CD4-positive, alpha-beta memory T cell (primary cell): ENCODE measurements around the gene DRC7. TPM values are rescaled to one million over a fixed set of nuclear protein-coding genes. Genes with fewer than 3 reads are reported as not detected.
A peak's percentile ranks its signal among the peaks of the same experiment; 100 is the strongest.

Experiments
- CTCF ChIA-PET: fragments of 350-600 bp; sonication (Branson Sonifier 250); formaldehyde crosslinking; loops from one replicate; lab custom pipeline; 2021; ENCODE audit warnings: inconsistent platforms; ENCODE audit not compliant: partially characterized antibody; lab: Charles Lee
- POLR2A ChIA-PET: fragments of 350-600 bp; sonication (Branson Sonifier 250); formaldehyde crosslinking; loops from one replicate; lab custom pipeline; 2021; ENCODE audit not compliant: partially characterized antibody; lab: Charles Lee
- DNase-seq, 5 donors: peaks; one replicate each; pipeline versions ENCODE4 v3.0.0 to v3.0.0-alpha.2; 2020 to 2022; ENCODE audit warnings: mixed read lengths in 1 of 5
- H3K27ac ChIP-seq: one replicate; pipeline ENCODE4 v1.7.0; 2013; ENCODE audit warnings: low read depth, low read length
- H3K27me3 ChIP-seq: 2 replicates; pipeline ENCODE4 v1.7.0; 2013; ENCODE audit warnings: mild to moderate bottlenecking, low read length, moderate library complexity; ENCODE audit not compliant: insufficient read depth
- H3K36me3 ChIP-seq: 2 replicates; pipeline ENCODE4 v1.7.0; 2013; ENCODE audit warnings: mild to moderate bottlenecking, low read length, moderate library complexity; ENCODE audit not compliant: insufficient read depth
- H3K4me1 ChIP-seq: 2 replicates; pipeline ENCODE4 v1.7.0; 2013; ENCODE audit warnings: mild to moderate bottlenecking, low read length, moderate library complexity; ENCODE audit not compliant: insufficient read depth
- H3K4me3 ChIP-seq, 2 donors: one replicate each; pipeline ENCODE4 v1.7.0; 2013; ENCODE audit warnings: low read length in 2 of 2, mild to moderate bottlenecking in 1 of 2
- H3K9me3 ChIP-seq, 2 donors: one replicate each; pipeline ENCODE4 v1.7.0; 2013; ENCODE audit warnings: low read length in 2 of 2, control low read depth in 1 of 2; ENCODE audit not compliant: control insufficient read depth in 1 of 2
- H3K27ac Mint-ChIP-seq, 7 donors: one replicate each; pipeline ENCODE4 v1.8.0; 2020 to 2021; ENCODE audit warnings: mixed read lengths in 7 of 7, mild to moderate bottlenecking in 6 of 7, inconsistent platforms in 3 of 7, moderate library complexity in 3 of 7
- H3K27me3 Mint-ChIP-seq, 2 donors: one replicate each; pipeline ENCODE4 v1.8.0; 2020 to 2021; ENCODE audit warnings: mixed read lengths in 2 of 2
- H3K36me3 Mint-ChIP-seq, 2 donors: one replicate each; pipeline ENCODE4 v1.8.0; 2020 to 2021; ENCODE audit warnings: mixed read lengths in 2 of 2, inconsistent platforms in 1 of 2, mild to moderate bottlenecking in 1 of 2
- H3K4me1 Mint-ChIP-seq, 4 donors: one replicate each; pipeline ENCODE4 v1.8.0; 2020 to 2021; ENCODE audit warnings: mixed read lengths in 4 of 4, mild to moderate bottlenecking in 1 of 4
- H3K4me3 Mint-ChIP-seq, 8 donors: one replicate each; pipeline ENCODE4 v1.8.0; 2020 to 2021; ENCODE audit warnings: mixed read lengths in 8 of 8, mild to moderate bottlenecking in 7 of 8, moderate library complexity in 6 of 8, inconsistent platforms in 3 of 8
- H3K9me3 Mint-ChIP-seq, 8 donors: one replicate each; pipeline ENCODE4 v1.8.0; 2020 to 2021; ENCODE audit warnings: mixed read lengths in 8 of 8, mild to moderate bottlenecking in 5 of 8, inconsistent platforms in 3 of 8, moderate library complexity in 1 of 8
- intact Hi-C: fragments of 100-400 bp; cut with micrococcal nuclease; formaldehyde crosslinking; loops from one replicate; pipeline ENCODE4 v1.15.1; 2023
- polyA plus RNA-seq, 2 donors: library from polyadenylated mRNA; unstranded; fragments of 300-500 nt; fragmentation: Illumina TruSeq; gene quantifications; one replicate each; pipeline ENCODE4 v1.2.3, GENCODE V29; 2021
- total RNA-seq, 2 experiments: library from RNA; stranded (reverse); gene quantifications; one replicate each; pipeline ENCODE4 v1.2.3, GENCODE V29; 2021

The DRC7 gene
- total and polyA plus RNA-seq, 4 experiments from 2014 or later, result not detected

DNA sequence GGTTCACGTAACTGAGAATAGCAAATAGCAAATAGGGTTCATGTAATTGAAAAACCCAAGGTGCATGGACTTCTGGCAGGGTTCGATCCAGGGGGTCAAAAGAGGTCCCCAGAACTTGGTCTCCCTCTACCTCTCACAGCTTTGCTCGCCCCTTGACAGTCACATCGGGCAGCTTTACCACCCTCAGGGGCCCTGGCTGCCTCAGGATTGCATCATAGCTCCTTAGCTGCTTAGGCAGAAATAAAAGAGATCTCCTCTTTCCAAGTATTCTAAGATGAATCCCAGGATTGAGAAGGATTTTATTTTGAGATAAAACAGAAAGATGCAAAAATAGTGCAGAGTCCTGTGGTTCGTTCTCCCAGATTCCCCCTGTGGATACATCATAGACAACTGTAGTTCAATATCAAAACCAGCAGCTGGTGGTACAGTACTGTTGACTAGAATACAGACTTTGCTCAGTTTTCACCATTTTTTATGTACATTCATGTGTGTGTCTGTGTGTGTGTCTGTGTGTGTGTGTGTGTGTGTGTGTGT is 13.7 kb upstream of the DRC7 start:
- Histone ChIP-seq H3K9me3 (no peaks in the 10 kb centered on the region), H3K4me3 (no peak overlapping the region), H3K36me3 (no peaks in the 10 kb centered on the region), H3K27me3 (no peaks in the 10 kb centered on the region), H3K4me1 (no peaks in the 10 kb centered on the region), H3K27ac (no peak overlapping the region)
- Mint-ChIP-seq H3K4me3 (no peak overlapping the region), H3K27me3 (peaks cover 0 to 3% of the 10 kb centered on the region in 2 donors), H3K9me3 (no peaks in the 10 kb centered on the region), H3K4me1 (no peaks in the 10 kb centered on the region), H3K27ac (no peak overlapping the region), H3K36me3 (no peaks in the 10 kb centered on the region)
- CTCF ChIA-PET, result no interaction called here
- intact Hi-C loops, result no loop called here
- DNase-seq, result no peak
- POLR2A ChIA-PET, result no interaction called here

DNA sequence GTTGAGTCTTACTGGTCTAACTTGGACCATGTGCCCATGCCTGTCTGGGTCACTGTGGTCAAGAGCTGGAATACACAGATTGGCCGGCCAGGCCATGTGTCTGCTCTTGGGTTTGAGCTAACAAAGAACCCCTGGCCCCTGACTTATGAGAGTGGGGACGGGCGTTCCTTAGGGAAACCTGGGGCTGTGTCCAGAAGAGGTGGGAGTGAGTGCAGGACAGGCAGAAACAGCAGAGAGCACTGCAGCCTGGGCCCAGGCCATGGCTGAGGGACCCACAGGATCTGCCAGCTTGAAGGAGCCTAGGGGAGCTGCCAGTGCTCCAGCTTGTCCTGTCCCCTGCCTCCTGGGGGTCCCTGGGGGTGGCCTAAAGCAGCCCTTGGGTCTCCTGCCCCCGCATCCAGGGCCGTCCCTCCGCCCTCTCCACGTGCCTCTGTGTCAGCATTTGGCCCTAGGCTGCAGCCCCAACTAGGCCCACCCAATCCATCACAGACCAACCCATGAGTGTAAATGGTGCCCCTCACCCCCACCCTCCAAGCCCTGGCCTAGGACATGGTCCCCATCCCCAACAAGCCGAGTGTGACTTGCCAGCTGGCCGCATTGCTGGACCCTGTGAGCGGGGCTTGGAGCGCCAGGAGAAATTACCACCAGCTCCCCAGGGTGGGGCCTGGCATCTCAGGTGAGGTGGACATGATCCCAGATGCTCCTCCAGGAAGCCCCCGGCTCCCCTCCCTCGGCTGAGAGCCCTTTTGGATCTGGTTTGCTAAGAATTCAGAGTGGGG is 12.5 kb upstream of the DRC7 start:
- intact Hi-C loops, result no loop called here
- CTCF ChIA-PET, result no interaction called here
- no peak overlapping the region for H3K4me3 ChIP-seq
- Mint-ChIP-seq H3K4me1 (no peaks in the 10 kb centered on the region), H3K36me3 (no peaks in the 10 kb centered on the region), H3K27me3 (peaks cover 0 to 3% of the 10 kb centered on the region in 2 donors), H3K27ac (no peak overlapping the region), H3K9me3 (no peaks in the 10 kb centered on the region), H3K4me3 (no peak overlapping the region)
- H3K4me1 ChIP-seq, result no peaks in the 10 kb centered on the region
- H3K27me3 ChIP-seq, result no peaks in the 10 kb centered on the region
- no peaks in the 10 kb centered on the region for H3K36me3 ChIP-seq
- no peaks in the 10 kb centered on the region for H3K9me3 ChIP-seq
- no peak overlapping the region for H3K27ac ChIP-seq
- no peak for DNase-seq
- POLR2A ChIA-PET, result no interaction called here

DNA sequence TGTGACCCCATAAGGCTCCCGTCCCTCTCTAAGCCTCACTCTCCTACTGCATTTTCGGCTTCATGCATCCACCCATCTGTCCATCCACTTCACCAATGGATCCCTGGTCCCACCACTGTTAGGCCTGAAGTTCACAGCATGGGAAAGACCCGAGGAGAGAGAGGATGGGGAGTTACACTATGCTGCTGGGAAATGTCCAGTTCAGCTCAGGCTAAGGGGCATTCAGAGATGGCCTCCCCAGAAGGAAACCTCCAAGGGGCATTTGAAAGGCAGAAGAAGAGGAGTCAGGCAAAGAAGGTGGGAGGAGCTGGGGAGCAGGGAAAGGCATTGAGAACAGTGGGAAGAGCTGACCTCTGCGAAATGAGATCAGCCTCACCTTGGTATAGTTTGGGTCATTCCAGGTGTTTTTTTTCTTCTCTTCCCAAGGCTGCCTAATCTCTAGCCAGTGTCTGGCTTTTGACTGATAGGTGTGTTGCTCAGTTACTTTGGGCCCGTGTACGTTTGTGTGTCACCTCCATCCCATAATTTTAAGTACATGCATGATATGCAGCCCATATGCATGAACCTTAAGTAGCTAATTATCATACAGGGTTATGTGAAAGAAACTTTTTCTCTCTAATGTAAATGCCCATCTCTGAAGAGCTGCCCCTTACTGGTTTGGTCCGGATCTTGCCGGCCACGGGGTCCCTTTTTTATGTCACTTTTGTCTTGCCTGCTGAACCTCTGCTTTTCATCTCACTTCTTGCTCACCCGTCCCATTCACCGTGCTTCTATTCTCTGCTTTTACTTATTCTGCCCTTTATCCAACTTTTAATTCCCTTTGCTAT is 11.6 kb upstream of the DRC7 start:
- POLR2A ChIA-PET, result no interaction called here
- CTCF ChIA-PET, result no interaction called here

DNA sequence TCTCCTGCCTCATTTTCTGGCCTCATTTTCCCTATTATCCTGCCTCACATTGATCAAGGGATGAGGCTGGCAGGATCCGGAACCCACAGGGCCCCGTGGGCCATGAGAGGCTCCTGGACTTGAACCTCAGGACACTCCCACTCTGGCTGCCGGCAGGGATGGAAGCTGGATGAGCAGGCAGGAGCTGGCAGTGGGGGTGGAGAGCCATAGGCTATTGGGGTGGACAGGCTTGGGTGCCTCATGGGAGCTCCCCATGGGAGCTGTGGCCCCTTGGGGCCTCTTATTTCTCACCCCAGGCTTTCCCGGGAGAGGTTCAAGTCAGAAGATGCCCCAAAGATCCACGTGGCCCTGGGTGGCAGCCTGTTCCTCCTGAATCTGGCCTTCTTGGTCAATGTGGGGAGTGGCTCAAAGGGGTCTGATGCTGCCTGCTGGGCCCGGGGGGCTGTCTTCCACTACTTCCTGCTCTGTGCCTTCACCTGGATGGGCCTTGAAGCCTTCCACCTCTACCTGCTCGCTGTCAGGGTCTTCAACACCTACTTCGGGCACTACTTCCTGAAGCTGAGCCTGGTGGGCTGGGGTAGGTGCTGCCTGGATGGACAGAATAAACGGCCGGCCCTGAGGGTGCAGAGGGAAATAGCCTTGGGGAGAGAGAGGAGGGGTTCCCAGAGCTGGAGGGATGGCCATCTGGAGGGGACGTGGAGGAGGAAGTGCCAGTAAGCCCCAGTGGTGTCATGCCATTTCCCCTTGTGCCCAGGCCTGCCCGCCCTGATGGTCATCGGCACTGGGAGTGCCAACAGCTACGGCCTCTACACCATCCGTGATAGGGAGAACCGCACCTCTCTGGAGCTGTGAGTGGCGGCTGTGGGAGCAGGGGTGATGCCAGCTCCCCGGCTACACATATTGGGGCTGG is 10.7 kb upstream of the DRC7 start:
- Mint-ChIP-seq H3K9me3 (no peaks in the 10 kb centered on the region), H3K27me3 (peaks cover 2 to 3% of the 10 kb centered on the region in 2 donors), H3K4me3 (no peak overlapping the region), H3K4me1 (peaks cover 0 to 7% (median 0%) of the 10 kb centered on the region in 4 donors), H3K27ac (no peak overlapping the region), H3K36me3 (no peaks in the 10 kb centered on the region)
- POLR2A ChIA-PET, result no interaction called here
- Histone ChIP-seq H3K4me3 (no peak overlapping the region), H3K27me3 (no peaks in the 10 kb centered on the region), H3K36me3 (no peaks in the 10 kb centered on the region), H3K27ac (no peak overlapping the region), H3K9me3 (no peaks in the 10 kb centered on the region), H3K4me1 (no peaks in the 10 kb centered on the region)
- intact Hi-C loops, result no loop called here
- DNase-seq, result no peak
- CTCF ChIA-PET, result no interaction called here

More for the DNA sequence above, 11.6 kb upstream of the DRC7 start:
- H3K4me1 ChIP-seq, result no peaks in the 10 kb centered on the region
- Mint-ChIP-seq H3K9me3 (no peaks in the 10 kb centered on the region), H3K4me3 (no peak overlapping the region), H3K27me3 (peaks cover 0 to 3% of the 10 kb centered on the region in 2 donors), H3K4me1 (peaks cover 0 to 4% (median 0%) of the 10 kb centered on the region in 4 donors), H3K27ac (peak overlapping the region in 1 of 7 donors; percentile 0), H3K36me3 (no peaks in the 10 kb centered on the region)
- no peaks in the 10 kb centered on the region for H3K27me3 ChIP-seq
- H3K9me3 ChIP-seq, result no peaks in the 10 kb centered on the region
- H3K27ac ChIP-seq, result no peak overlapping the region
- intact Hi-C loops, result no loop called here
- no peaks in the 10 kb centered on the region for H3K36me3 ChIP-seq
- no peak for DNase-seq
- H3K4me3 ChIP-seq, result no peak overlapping the region

DNA sequence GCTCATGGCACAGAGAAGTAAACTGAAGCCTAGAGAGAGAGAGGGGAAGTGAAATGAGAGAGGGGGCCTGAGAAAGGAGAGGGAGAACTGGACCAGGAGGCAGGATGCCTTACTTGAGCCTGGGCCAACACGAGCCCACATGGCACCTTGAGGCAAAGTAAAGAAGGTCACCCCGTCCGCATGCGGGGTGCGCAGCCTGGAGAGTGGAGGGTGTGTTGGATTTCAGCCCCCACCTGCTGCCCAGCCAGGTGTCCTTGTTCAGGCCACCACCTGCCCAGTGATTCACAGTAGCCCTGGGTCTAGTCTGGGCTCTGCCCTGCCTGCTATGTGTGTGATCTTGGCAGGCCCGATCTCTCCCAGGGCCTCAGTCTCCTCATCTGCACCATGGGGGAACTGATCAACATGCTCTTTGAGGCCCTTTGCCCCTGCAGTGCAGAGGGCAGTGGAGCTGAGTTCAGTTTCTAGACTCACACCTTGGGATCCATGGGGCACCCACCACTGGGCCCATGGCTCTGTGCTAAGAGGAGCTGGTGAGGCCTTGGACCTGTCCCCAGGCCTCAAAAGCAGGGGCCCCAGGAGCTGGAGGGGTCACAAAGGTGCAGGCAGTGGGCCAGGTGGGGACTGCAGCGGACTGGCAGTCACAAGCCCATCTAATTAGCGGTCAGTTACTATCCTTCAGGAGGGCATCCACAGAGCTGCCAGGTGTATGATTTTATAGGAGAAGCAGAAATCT is 9.8 kb upstream of the DRC7 start:
- no peaks in the 10 kb centered on the region for H3K9me3 Mint-ChIP-seq
- H3K27me3 Mint-ChIP-seq, result peaks cover 2 to 8% of the 10 kb centered on the region in 2 donors
- intact Hi-C loops, result no loop called here
- Histone ChIP-seq H3K27me3 (no peaks in the 10 kb centered on the region), H3K9me3 (no peaks in the 10 kb centered on the region), H3K4me3 (no peak overlapping the region), H3K36me3 (no peaks in the 10 kb centered on the region), H3K4me1 (peaks cover 8% of the 10 kb centered on the region), H3K27ac (no peak overlapping the region)
- CTCF ChIA-PET, result no interaction called here
- H3K4me3 Mint-ChIP-seq, result no peak overlapping the region
- no peak for DNase-seq
- POLR2A ChIA-PET, result no interaction called here
- no peaks in the 10 kb centered on the region for H3K36me3 Mint-ChIP-seq
- no peak overlapping the region for H3K27ac Mint-ChIP-seq
- H3K4me1 Mint-ChIP-seq, result peaks cover 3 to 15% (median 3%) of the 10 kb centered on the region in 4 donors

DNA sequence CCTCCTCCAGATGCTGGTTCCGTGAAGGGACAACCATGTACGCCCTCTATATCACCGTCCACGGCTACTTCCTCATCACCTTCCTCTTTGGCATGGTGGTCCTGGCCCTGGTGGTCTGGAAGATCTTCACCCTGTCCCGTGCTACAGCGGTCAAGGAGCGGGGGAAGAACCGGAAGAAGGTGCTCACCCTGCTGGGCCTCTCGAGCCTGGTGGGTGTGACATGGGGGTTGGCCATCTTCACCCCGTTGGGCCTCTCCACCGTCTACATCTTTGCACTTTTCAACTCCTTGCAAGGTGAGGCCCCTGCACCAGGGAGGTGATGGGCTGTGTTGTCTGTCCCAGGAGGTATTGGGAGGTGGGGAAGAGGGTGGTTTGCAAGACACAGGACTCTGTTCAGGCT is 9.0 kb upstream of the DRC7 start:
- Mint-ChIP-seq H3K27me3 (peaks cover 2 to 9% of the 10 kb centered on the region in 2 donors), H3K9me3 (no peaks in the 10 kb centered on the region), H3K27ac (peak overlapping the region in 1 of 7 donors; percentile 5), H3K36me3 (no peaks in the 10 kb centered on the region), H3K4me3 (no peak overlapping the region), H3K4me1 (peaks cover 6 to 20% (median 7%) of the 10 kb centered on the region in 4 donors)
- Histone ChIP-seq H3K9me3 (no peaks in the 10 kb centered on the region), H3K4me3 (no peak overlapping the region), H3K27ac (no peak overlapping the region), H3K27me3 (no peaks in the 10 kb centered on the region), H3K4me1 (peaks cover 15% of the 10 kb centered on the region), H3K36me3 (no peaks in the 10 kb centered on the region)
- POLR2A ChIA-PET, result no interaction called here
- CTCF ChIA-PET, result no interaction called here
- DNase-seq, result no peak
- intact Hi-C loops, result no loop called here
